ENCODE results near the gene INAFM2.

The INAFM2 gene

DNA sequence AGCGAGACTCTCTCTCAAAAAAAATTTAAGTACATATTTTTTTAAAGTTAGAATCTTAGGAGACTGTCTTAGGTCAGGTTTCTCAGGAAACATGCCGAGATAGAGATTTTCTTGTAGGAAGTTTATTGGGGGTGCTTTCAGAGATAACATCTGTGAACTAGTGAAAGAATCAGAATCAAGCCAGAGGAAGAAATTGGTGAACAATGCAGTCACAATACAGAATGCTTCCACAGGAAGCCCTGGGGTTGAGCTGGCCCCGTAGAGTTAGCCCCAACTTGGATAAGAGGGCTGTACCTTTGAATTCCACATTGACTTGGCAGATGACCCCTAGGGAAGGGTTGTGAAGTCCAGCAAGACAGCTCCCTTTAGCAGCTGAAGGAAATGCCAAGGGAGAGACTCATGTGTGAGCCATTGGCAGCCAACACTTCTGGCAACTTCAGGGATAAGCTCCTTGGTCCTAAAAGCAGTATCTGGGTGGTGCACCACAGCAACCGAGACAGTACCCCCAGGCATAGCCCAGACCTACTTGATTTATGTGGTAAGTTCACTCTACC lies 8.7 kb upstream of the INAFM2 start:
- TF ChIP-seq, protein P1, sequence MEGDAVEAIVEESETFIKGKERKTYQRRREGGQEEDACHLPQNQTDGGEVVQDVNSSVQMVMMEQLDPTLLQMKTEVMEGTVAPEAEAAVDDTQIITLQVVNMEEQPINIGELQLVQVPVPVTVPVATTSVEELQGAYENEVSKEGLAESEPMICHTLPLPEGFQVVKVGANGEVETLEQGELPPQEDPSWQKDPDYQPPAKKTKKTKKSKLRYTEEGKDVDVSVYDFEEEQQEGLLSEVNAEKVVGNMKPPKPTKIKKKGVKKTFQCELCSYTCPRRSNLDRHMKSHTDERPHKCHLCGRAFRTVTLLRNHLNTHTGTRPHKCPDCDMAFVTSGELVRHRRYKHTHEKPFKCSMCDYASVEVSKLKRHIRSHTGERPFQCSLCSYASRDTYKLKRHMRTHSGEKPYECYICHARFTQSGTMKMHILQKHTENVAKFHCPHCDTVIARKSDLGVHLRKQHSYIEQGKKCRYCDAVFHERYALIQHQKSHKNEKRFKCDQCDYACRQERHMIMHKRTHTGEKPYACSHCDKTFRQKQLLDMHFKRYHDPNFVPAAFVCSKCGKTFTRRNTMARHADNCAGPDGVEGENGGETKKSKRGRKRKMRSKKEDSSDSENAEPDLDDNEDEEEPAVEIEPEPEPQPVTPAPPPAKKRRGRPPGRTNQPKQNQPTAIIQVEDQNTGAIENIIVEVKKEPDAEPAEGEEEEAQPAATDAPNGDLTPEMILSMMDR (IDR thresholded peaks at IDR 0.05; ENCODE audit: low read depth, low read length) = no peak
- H3K4me3 ChIP-seq (ENCODE audit: low read depth, low read length) = no peak overlapping the region

DNA sequence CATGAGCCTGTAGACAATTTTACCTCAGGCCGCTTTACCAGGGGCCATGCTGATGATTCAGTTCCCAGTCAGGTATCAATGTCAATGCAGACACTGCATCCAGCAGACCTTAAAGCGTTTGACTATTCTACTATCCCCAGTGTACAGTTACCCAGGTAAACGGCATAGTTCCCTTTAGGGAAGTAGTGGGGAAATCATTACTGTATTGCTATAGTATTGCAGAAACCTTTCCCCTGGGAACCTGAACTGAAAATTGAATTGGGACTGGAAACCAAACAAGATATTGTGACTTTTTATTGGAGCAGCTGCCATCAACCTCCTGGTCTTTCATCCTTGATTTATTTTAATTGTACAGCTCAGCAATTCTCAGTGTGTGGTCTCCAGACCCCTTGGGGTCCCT lies 6.6 kb upstream of the INAFM2 start:
- H3K4me3 ChIP-seq (ENCODE audit: low read depth, low read length) = no peak overlapping the region
- TF ChIP-seq, protein P1 (IDR thresholded peaks at IDR 0.05; ENCODE audit: low read depth, low read length) = no peak

DNA sequence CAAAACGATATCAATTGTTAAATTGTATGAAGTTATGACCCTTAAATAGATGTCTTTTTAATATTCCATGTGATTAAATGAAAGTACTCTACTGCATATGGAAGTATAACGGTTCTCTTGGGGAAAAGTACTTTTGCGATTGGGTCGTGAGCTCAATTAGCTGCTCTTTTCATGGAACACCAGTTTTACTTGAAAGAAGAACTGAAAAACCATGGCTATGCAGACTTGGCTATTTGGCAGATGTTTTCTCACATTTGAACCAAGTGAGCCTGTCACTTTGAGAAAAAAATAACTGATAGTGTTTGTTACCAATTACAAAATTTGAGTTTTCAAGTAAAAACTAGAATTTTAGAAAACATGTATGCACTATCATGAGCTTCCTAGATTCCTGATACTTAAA lies 5.9 kb upstream of the INAFM2 start:
- TF ChIP-seq, protein P1 (IDR thresholded peaks at IDR 0.05; ENCODE audit: low read depth, low read length) = no peak
- H3K4me3 ChIP-seq (ENCODE audit: low read depth, low read length) = no peak overlapping the region

DNA sequence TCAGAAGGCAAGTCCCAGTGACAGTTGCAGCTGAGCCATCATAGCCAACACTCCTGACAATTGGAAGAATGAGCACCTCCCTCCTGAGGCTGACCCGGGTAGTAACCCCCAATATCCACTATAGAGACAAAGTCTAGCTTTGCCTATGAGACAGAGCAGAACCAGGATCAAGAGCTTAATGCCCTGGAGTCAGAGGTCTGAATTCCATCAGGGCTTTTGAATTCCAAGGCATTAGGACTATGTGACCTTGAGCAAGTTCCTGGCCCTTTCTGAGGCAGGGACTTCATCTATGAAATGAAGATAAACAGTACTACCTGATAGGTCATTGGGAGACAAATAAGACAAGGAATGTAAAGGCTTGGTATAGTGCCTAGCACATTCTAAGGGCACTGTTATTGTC lies 3.1 kb upstream of the INAFM2 start:
- H3K4me3 ChIP-seq (ENCODE audit: low read depth, low read length) = no peak overlapping the region
- TF ChIP-seq, protein P1 (IDR thresholded peaks at IDR 0.05; ENCODE audit: low read depth, low read length) = no peak

DNA sequence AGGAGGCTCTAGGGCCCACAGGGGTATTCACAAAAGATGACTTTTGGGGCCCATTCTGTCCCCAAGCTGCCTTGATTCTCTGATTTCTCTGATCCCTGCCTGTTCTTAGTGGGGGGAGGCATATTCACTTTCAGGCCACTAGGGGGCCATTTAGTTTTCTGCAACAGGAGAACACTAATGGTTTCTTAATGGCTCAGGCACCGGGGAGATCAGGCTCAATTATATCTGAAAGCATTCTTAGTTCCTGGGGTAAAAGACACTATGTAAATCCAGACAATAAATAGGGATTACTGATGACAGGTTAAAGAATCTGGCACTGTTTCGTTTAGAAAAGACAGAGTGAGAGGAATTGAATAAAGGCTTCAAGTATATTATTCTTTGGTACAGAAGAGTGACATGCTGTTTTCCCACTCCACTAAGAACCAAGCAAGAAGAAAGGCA lies 2.5 kb upstream of the INAFM2 start:
- TF ChIP-seq, protein P1 (IDR thresholded peaks at IDR 0.05; ENCODE audit: low read depth, low read length) = peak; percentile 87
- H3K4me3 ChIP-seq (ENCODE audit: low read depth, low read length) = no peak overlapping the region

DNA sequence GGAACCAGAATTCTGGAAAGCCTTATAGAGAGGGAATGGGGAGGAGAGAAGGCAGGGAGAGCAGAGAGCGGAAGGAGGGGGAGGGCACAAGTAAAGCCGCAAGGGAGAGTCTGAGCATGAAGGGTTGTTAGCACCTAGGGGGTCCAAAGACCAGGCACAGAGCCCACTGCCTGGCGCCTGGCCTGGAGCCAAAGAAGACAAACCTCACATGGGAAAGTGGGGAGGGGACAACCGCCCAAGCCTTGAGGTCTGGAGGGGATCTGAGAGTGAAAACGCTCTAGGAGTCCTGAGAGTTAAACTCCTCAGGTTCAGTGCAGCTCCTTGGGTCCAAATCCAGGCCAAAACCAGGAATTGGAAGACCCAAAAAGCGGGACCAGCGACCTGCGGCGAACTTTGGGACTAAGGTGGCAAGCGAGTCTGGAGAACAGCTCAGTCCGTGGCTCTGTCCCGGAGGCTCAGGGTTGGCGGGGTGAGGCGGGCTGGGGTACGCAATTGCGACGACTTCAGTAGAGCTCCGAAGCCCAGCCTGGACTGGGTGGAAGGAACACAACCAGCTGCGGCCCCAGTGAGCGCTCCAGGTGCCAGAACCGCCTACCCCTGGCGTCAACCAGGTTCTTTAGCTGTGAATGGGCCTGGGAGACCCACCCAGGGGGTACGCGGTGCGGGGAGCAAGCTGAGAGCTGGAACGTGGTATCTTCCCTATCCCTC lies 807 bp upstream of the INAFM2 start:
- peak overlapping the region; percentile 37 for H3K4me3 ChIP-seq (ENCODE audit: low read depth, low read length)
- TF ChIP-seq, protein P1 (IDR thresholded peaks at IDR 0.05; ENCODE audit: low read depth, low read length) = no peak

All from WI38 (cell line).